ENCODE results near the gene ZIC3. TPM values are rescaled to one million over a fixed set of nuclear protein-coding genes. Genes with fewer than 3 reads are reported as not detected.

The ZIC3 gene
- not detected for total RNA-seq
- total RNA-seq (2013), result not detected
- 0 to 0.05 (median 0) reads per million in 29 experiments for total RNA-seq

GRCh38 chrX:137565921-137566745, at the start of gene ZIC3:
ZIC3 (plus strand) TSS chrX:137566127; CDS start chrX:137566692, 565 bp downstream.
- ChIA-PET CTCF (no interaction called here), POLR2A (no interaction called here)
- H3K36me3 Mint-ChIP-seq, result no peaks in the 10 kb centered on the region
- peak within 1 kb of the TSS; percentile 53 to 76 (median 54) for H3K4me3 Mint-ChIP-seq
- Histone ChIP-seq H3K27ac (ENCODE audit: low read length) (no peak within 1 kb of the TSS), H3K4me1 (ENCODE audit: control insufficient read depth in 1 of 2, extremely low read depth in 1 of 2, insufficient read depth in 2 of 2, low read length in 2 of 2) (peaks cover 0 to 19% of the 10 kb centered on the region in 2 experiments), H3K9me3 (peaks cover 2% of the 10 kb centered on the region), H3K4me3 (ENCODE audit: control insufficient read depth in 1 of 2, extremely low read depth in 1 of 2, low read length in 1 of 2) (peak within 1 kb of the TSS in 1 of 2 donors; percentile 38), H3K36me3 (ENCODE audit: control insufficient read depth in 2 of 2, extremely low read depth in 1 of 2, insufficient read depth in 1 of 2, low read length in 1 of 2) (no peaks in the 10 kb centered on the region), H3K27me3 (replicated peaks in 1 of 2; ENCODE audit: control insufficient read depth in 2 of 2, extremely low read depth in 1 of 2, insufficient read depth in 2 of 2, low read length in 1 of 2) (peaks cover 19 to 53% of the 10 kb centered on the region in 2 experiments)
- H3K4me1 Mint-ChIP-seq, result peaks cover 15 to 22% (median 21%) of the 10 kb centered on the region in 3 donors
- H3K27ac Mint-ChIP-seq, result no peak within 1 kb of the TSS
- DNase-seq (no peak), ATAC-seq (replicated peaks in 1 of 4) (no peak)
- H3K27me3 Mint-ChIP-seq, result peaks cover 67 to 69% of the 10 kb centered on the region in 2 donors
- no peaks in the 10 kb centered on the region for H3K9me3 Mint-ChIP-seq
- WGBS (ENCODE audit: insufficient coverage), result 5% methylated on average over 41 of the region's 69 CpGs

GRCh38 chrX:137519459-137519858, 46.5 kb upstream of the ZIC3 start:
- DNase-seq, result no peak
- H3K4me3 Mint-ChIP-seq, result no peak overlapping the region
- no peaks in the 10 kb centered on the region for H3K4me1 ChIP-seq (ENCODE audit: control insufficient read depth in 1 of 2, extremely low read depth in 1 of 2, insufficient read depth in 2 of 2, low read length in 2 of 2)
- H3K36me3 ChIP-seq (ENCODE audit: control insufficient read depth in 2 of 2, extremely low read depth in 1 of 2, insufficient read depth in 1 of 2, low read length in 1 of 2), result no peaks in the 10 kb centered on the region
- no peaks in the 10 kb centered on the region for H3K36me3 Mint-ChIP-seq
- CTCF ChIA-PET, result no interaction called here
- H3K4me3 ChIP-seq (ENCODE audit: control insufficient read depth in 1 of 2, extremely low read depth in 1 of 2, low read length in 1 of 2), result no peak overlapping the region
- no peak overlapping the region for H3K27ac Mint-ChIP-seq
- H3K4me1 Mint-ChIP-seq, result no peaks in the 10 kb centered on the region
- ATAC-seq (replicated peaks in 1 of 4), result no peak
- POLR2A ChIA-PET, result no interaction called here
- peaks cover 0 to 34% of the 10 kb centered on the region in 2 donors for H3K27me3 Mint-ChIP-seq
- WGBS (ENCODE audit: insufficient coverage), result no CpG with 5 or more reads among the region's 3 CpGs
- no peaks in the 10 kb centered on the region for H3K9me3 Mint-ChIP-seq
- H3K9me3 ChIP-seq, result no peaks in the 10 kb centered on the region
- no peak overlapping the region for H3K27ac ChIP-seq (ENCODE audit: low read length)
- H3K27me3 ChIP-seq (replicated peaks in 1 of 2; ENCODE audit: control insufficient read depth in 2 of 2, extremely low read depth in 1 of 2, insufficient read depth in 2 of 2, low read length in 1 of 2), result no peaks in the 10 kb centered on the region

GRCh38 chrX:137545711-137546651, 19.9 kb upstream of the ZIC3 start:
- H3K27me3 Mint-ChIP-seq, result peaks cover 47 to 49% of the 10 kb centered on the region in 2 donors
- H3K27ac Mint-ChIP-seq, result peak overlapping the region in 1 of 2 donors; percentile 3
- WGBS (ENCODE audit: insufficient coverage), result 12% methylated on average over 38 of the region's 45 CpGs
- Histone ChIP-seq H3K4me3 (ENCODE audit: control insufficient read depth in 1 of 2, extremely low read depth in 1 of 2, low read length in 1 of 2) (no peak overlapping the region), H3K9me3 (no peaks in the 10 kb centered on the region), H3K4me1 (ENCODE audit: control insufficient read depth in 1 of 2, extremely low read depth in 1 of 2, insufficient read depth in 2 of 2, low read length in 2 of 2) (peaks cover 0 to 2% of the 10 kb centered on the region in 2 experiments), H3K27me3 (replicated peaks in 1 of 2; ENCODE audit: control insufficient read depth in 2 of 2, extremely low read depth in 1 of 2, insufficient read depth in 2 of 2, low read length in 1 of 2) (peaks cover 5 to 51% of the 10 kb centered on the region in 2 experiments), H3K27ac (ENCODE audit: low read length) (no peak overlapping the region), H3K36me3 (ENCODE audit: control insufficient read depth in 2 of 2, extremely low read depth in 1 of 2, insufficient read depth in 1 of 2, low read length in 1 of 2) (no peaks in the 10 kb centered on the region)
- H3K36me3 Mint-ChIP-seq, result no peaks in the 10 kb centered on the region
- ChIA-PET CTCF (no interaction called here), POLR2A (no interaction called here)
- H3K4me1 Mint-ChIP-seq, result peaks cover 6 to 9% (median 9%) of the 10 kb centered on the region in 3 donors
- no peaks in the 10 kb centered on the region for H3K9me3 Mint-ChIP-seq
- no peak for ATAC-seq (replicated peaks in 1 of 4)
- no peak for DNase-seq
- no peak overlapping the region for H3K4me3 Mint-ChIP-seq

GRCh38 chrX:137547291-137547690, 18.6 kb upstream of the ZIC3 start:
- WGBS (ENCODE audit: insufficient coverage), result 14% methylated on average over 15 of the region's 28 CpGs
- peaks cover 53 to 54% of the 10 kb centered on the region in 2 donors for H3K27me3 Mint-ChIP-seq
- no peak overlapping the region for H3K4me3 ChIP-seq (ENCODE audit: control insufficient read depth in 1 of 2, extremely low read depth in 1 of 2, low read length in 1 of 2)
- no peaks in the 10 kb centered on the region for H3K9me3 Mint-ChIP-seq
- no peak for ATAC-seq (replicated peaks in 1 of 4)
- CTCF ChIA-PET, result no interaction called here
- no peak overlapping the region for H3K4me3 Mint-ChIP-seq
- no peaks in the 10 kb centered on the region for H3K36me3 ChIP-seq (ENCODE audit: control insufficient read depth in 2 of 2, extremely low read depth in 1 of 2, insufficient read depth in 1 of 2, low read length in 1 of 2)
- POLR2A ChIA-PET, result no interaction called here
- H3K27ac Mint-ChIP-seq, result no peak overlapping the region
- H3K4me1 ChIP-seq (ENCODE audit: control insufficient read depth in 1 of 2, extremely low read depth in 1 of 2, insufficient read depth in 2 of 2, low read length in 2 of 2), result peaks cover 0 to 2% of the 10 kb centered on the region in 2 experiments
- H3K27ac ChIP-seq (ENCODE audit: low read length), result no peak overlapping the region
- peaks cover 6 to 13% (median 9%) of the 10 kb centered on the region in 3 donors for H3K4me1 Mint-ChIP-seq
- no peaks in the 10 kb centered on the region for H3K36me3 Mint-ChIP-seq
- no peak for DNase-seq
- no peaks in the 10 kb centered on the region for H3K9me3 ChIP-seq
- peaks cover 5 to 55% of the 10 kb centered on the region in 2 experiments for H3K27me3 ChIP-seq (replicated peaks in 1 of 2; ENCODE audit: control insufficient read depth in 2 of 2, extremely low read depth in 1 of 2, insufficient read depth in 2 of 2, low read length in 1 of 2)

- ChIA-PET CTCF (no interaction called here), POLR2A (no interaction called here)
- no peak overlapping the region for H3K27ac Mint-ChIP-seq
- no peaks in the 10 kb centered on the region for H3K9me3 Mint-ChIP-seq
- Histone ChIP-seq H3K36me3 (ENCODE audit: control insufficient read depth in 2 of 2, extremely low read depth in 1 of 2, insufficient read depth in 1 of 2, low read length in 1 of 2) (no peaks in the 10 kb centered on the region), H3K27me3 (replicated peaks in 1 of 2; ENCODE audit: control insufficient read depth in 2 of 2, extremely low read depth in 1 of 2, insufficient read depth in 2 of 2, low read length in 1 of 2) (peaks cover 5 to 57% of the 10 kb centered on the region in 2 experiments), H3K27ac (ENCODE audit: low read length) (no peak overlapping the region), H3K4me3 (ENCODE audit: control insufficient read depth in 1 of 2, extremely low read depth in 1 of 2, low read length in 1 of 2) (no peak overlapping the region), H3K9me3 (no peaks in the 10 kb centered on the region), H3K4me1 (ENCODE audit: control insufficient read depth in 1 of 2, extremely low read depth in 1 of 2, insufficient read depth in 2 of 2, low read length in 2 of 2) (peaks cover 0 to 2% of the 10 kb centered on the region in 2 experiments)
- peak overlapping the region in 1 of 3 donors; percentile 20 for H3K4me3 Mint-ChIP-seq
- H3K27me3 Mint-ChIP-seq, result peaks cover 49 to 53% of the 10 kb centered on the region in 2 donors
- peaks cover 6 to 13% (median 9%) of the 10 kb centered on the region in 3 donors for H3K4me1 Mint-ChIP-seq
- ATAC-seq (replicated peaks in 1 of 4) (no peak), DNase-seq (no peak)
- H3K36me3 Mint-ChIP-seq, result no peaks in the 10 kb centered on the region
- no CpG with 5 or more reads among the region's 14 CpGs for WGBS (ENCODE audit: insufficient coverage)
Observed at GRCh38 chrX:137548261-137548660, 17.7 kb upstream of the ZIC3 start.

- Mint-ChIP-seq H3K27me3 (peaks cover 45 to 48% of the 10 kb centered on the region in 2 donors), H3K4me1 (peaks cover 6 to 13% (median 9%) of the 10 kb centered on the region in 3 donors), H3K4me3 (no peak overlapping the region), H3K27ac (no peak overlapping the region), H3K36me3 (no peaks in the 10 kb centered on the region), H3K9me3 (no peaks in the 10 kb centered on the region)
- Histone ChIP-seq H3K4me1 (ENCODE audit: control insufficient read depth in 1 of 2, extremely low read depth in 1 of 2, insufficient read depth in 2 of 2, low read length in 2 of 2) (peaks cover 0 to 2% of the 10 kb centered on the region in 2 experiments), H3K27ac (ENCODE audit: low read length) (no peak overlapping the region), H3K4me3 (ENCODE audit: control insufficient read depth in 1 of 2, extremely low read depth in 1 of 2, low read length in 1 of 2) (no peak overlapping the region), H3K27me3 (replicated peaks in 1 of 2; ENCODE audit: control insufficient read depth in 2 of 2, extremely low read depth in 1 of 2, insufficient read depth in 2 of 2, low read length in 1 of 2) (peaks cover 5 to 57% of the 10 kb centered on the region in 2 experiments), H3K36me3 (ENCODE audit: control insufficient read depth in 2 of 2, extremely low read depth in 1 of 2, insufficient read depth in 1 of 2, low read length in 1 of 2) (no peaks in the 10 kb centered on the region), H3K9me3 (no peaks in the 10 kb centered on the region)
- ChIA-PET POLR2A (no interaction called here), CTCF (no interaction called here)
- 3% methylated on average over 11 of the region's 24 CpGs for WGBS (ENCODE audit: insufficient coverage)
- ATAC-seq (replicated peaks in 1 of 4), result no peak
- no peak for DNase-seq
Observed at GRCh38 chrX:137549073-137549472, 16.9 kb upstream of the ZIC3 start.

Measured in T-cell (primary cell).